K562 (cell line): ENCODE measurements around the gene TEX14. TPM values are rescaled to one million over a fixed set of nuclear protein-coding genes. Genes with fewer than 3 reads are reported as not detected.

Source experiments
- CBX3 ChIP-seq, 2 experiments: IDR thresholded peaks; 1 replicate in 1 of 2; 2 replicates in 1 of 2; pipeline ENCODE4 v1.6.1; 2012; ENCODE audit warnings: inconsistent platforms in 2 of 2, low read length in 2 of 2, borderline replicate concordance in 1 of 2, control low read depth in 1 of 2
- DMBX1 ChIP-seq: fragments of 250-450 bp; sonication (Bioruptor Pico); IDR thresholded peaks from 2 replicates; pipeline ENCODE4 v1.8.0; 2022; ENCODE audit warnings: inconsistent platforms, mild to moderate bottlenecking, moderate library complexity, borderline replicate concordance
- HIVEP1 ChIP-seq: fragments of 250-450 bp; sonication (Bioruptor Pico); IDR thresholded peaks from 2 replicates; pipeline ENCODE4 v1.4.0; 2020; ENCODE audit warnings: mild to moderate bottlenecking
- KAT7 ChIP-seq: sonication (generic); formaldehyde crosslinking; IDR thresholded peaks from 2 replicates; pipeline ENCODE4 v1.8.0; 2022; ENCODE audit warnings: missing genetic modification reagents, mild to moderate bottlenecking, borderline replicate concordance
- NFXL1 ChIP-seq: fragments of 450-650 bp; formaldehyde crosslinking; IDR thresholded peaks from 2 replicates; pipeline ENCODE4 v1.4.0; 2021; ENCODE audit warnings: mild to moderate bottlenecking
- PHF21A ChIP-seq: fragments of 450-650 bp; IDR thresholded peaks from 2 replicates; pipeline ENCODE4 v1.6.1; 2017; ENCODE audit warnings: low read depth, borderline replicate concordance
- POLR2AphosphoS2 ChIP-seq: IDR thresholded peaks from 2 replicates; pipeline ENCODE4 v1.6.1; 2012; ENCODE audit warnings: low read length, improper control_type of control experiment
- POLR2AphosphoS5 ChIP-seq: IDR thresholded peaks from 2 replicates; pipeline ENCODE4 v1.6.1; 2011; ENCODE audit warnings: mild to moderate bottlenecking, low read depth, low read length, moderate library complexity; ENCODE audit not compliant: control insufficient read depth, insufficient read depth
- RFX5 ChIP-seq: IDR thresholded peaks from 2 replicates; pipeline ENCODE4 v1.6.1; 2011; ENCODE audit warnings: low read depth, mild to moderate bottlenecking, improper control_type of control experiment, low read length
- TEAD4 ChIP-seq, 2 experiments: sonication (generic) in 1 of 2; formaldehyde crosslinking in 1 of 2; IDR thresholded peaks; 2 replicates each; pipeline versions ENCODE4 v1.6.1 to v1.8.0; 2012 to 2022; ENCODE audit warnings: borderline replicate concordance in 1 of 2, inconsistent platforms in 1 of 2, low read length in 1 of 2, mild to moderate bottlenecking in 1 of 2, missing genetic modification reagents in 1 of 2
- TFAP4 ChIP-seq: sonication (generic); formaldehyde crosslinking; IDR thresholded peaks from 2 replicates; pipeline ENCODE4 v1.8.0; 2022; ENCODE audit warnings: missing genetic modification reagents, mild to moderate bottlenecking, moderate library complexity, borderline replicate concordance
- USF2 ChIP-seq: sonication (generic); formaldehyde crosslinking; IDR thresholded peaks from 2 replicates; pipeline ENCODE4 v1.5.0; 2020; ENCODE audit warnings: missing genetic modification reagents
- ZBTB12 ChIP-seq: fragments of 250-450 bp; sonication (Bioruptor Pico); IDR thresholded peaks from 2 replicates; pipeline ENCODE4 v1.4.0; 2020
- ZFPM2 ChIP-seq: fragments of 250-450 bp; sonication (Bioruptor Pico); IDR thresholded peaks from 2 replicates; pipeline ENCODE4 v1.5.1; 2022; ENCODE audit warnings: mild to moderate bottlenecking
- ZNF175 ChIP-seq: fragments of 200-800 bp; sonication (Bioruptor generic); IDR thresholded peaks from 2 replicates; pipeline ENCODE4 v1.6.1; 2016; ENCODE audit warnings: low read depth, mild to moderate bottlenecking, missing genetic modification characterization, missing compliant biosample characterization
- ZNF277 ChIP-seq: fragments of 250-450 bp; sonication (Bioruptor Pico); IDR thresholded peaks from 2 replicates; pipeline ENCODE4 v1.8.0; 2022; ENCODE audit warnings: inconsistent platforms, mild to moderate bottlenecking, moderate library complexity, borderline replicate concordance
- ZNF3 ChIP-seq: fragments of 250-450 bp; sonication (Bioruptor Pico); IDR thresholded peaks from 2 replicates; pipeline ENCODE4 v1.5.0; 2021; ENCODE audit warnings: mild to moderate bottlenecking, moderate library complexity
- ZNF41 ChIP-seq: fragments of 250-450 bp; sonication (Bioruptor Pico); conservative IDR thresholded peaks from 2 replicates; pipeline ENCODE4 v1.4.0; 2020; ENCODE audit warnings: mild to moderate bottlenecking
- ZNF444 ChIP-seq: fragments of 250-450 bp; sonication (Bioruptor Pico); IDR thresholded peaks from 2 replicates; pipeline ENCODE4 v1.4.0; 2020; ENCODE audit warnings: mild to moderate bottlenecking, moderate library complexity
- ZNF668 ChIP-seq: fragments of 250-450 bp; sonication (Bioruptor Pico); IDR thresholded peaks from 2 replicates; pipeline ENCODE4 v1.8.0; 2022; ENCODE audit warnings: mild to moderate bottlenecking, inconsistent platforms
- ZNF707 ChIP-seq: fragments of 250-450 bp; sonication (Bioruptor Pico); conservative IDR thresholded peaks from 2 replicates; pipeline ENCODE4 v1.8.0; 2022; ENCODE audit warnings: inconsistent platforms, mild to moderate bottlenecking, moderate library complexity
- polyA plus RNA-seq, 8 experiments: library from polyadenylated mRNA; depleted of rRNA in 4 of 8; stranded (reverse) in 5 of 8; unstranded in 3 of 8; fragments of >200 nt; fragmentation: Nextera tagmentation in 2 of 8; fragmentation: Illumina TruSeq in 1 of 8; extraction: Ambion mirVana in 2 of 8; extraction: Trizol in 1 of 8; gene quantifications; 2 replicates each; pipeline versions ENCODE4 v1.2.1 to v1.2.3, GENCODE V29; 2011 to 2014; ENCODE audit warnings: inconsistent platforms in 1 of 8, missing spikeins in 1 of 8
- total RNA-seq, 7 experiments: library from RNA; depleted of rRNA in 6 of 7; stranded (reverse); fragments of >200 nt in 6 of 7; fragmentation: Illumina TruSeq in 2 of 7; extraction: Trizol in 2 of 7; gene quantifications; 2 replicates each; pipeline versions ENCODE4 v1.2.1 to v1.2.3, GENCODE V29; 2011 to 2021; ENCODE audit warnings: low replicate concordance in 1 of 7

The TEX14 gene
- total and polyA plus RNA-seq, 9 of the 15 experiments (the other 6 are each of a cell fraction or from before 2014, with no cell fraction given), result 0.05 to 0.12 (median 0.09) TPM; not detected in 1

GRCh38 chr17:58631523-58632323, 60.1 kb downstream of the TEX14 start (continued):
- TF ChIP-seq ZBTB12 (CRISPR knock-in tag) (peak; percentile 94), ZNF444 (CRISPR knock-in tag) (peak; percentile 95), TFAP4 (no peak; the same call in none of the 2 replicates), NFXL1 (CRISPR knock-in tag) (peak; percentile 98), CBX3 (IDR thresholded peaks at IDR 0.05; ENCODE audit: borderline replicate concordance in 1 of 2, low read length in 2 of 2) (peak in 1 of 2 experiments; percentile 91; a peak in 2 of 3 replicates), USF2 (CRISPR knock-in tag) (no peak), ZNF707 (CRISPR knock-in tag) (peak; percentile 55; the same call in 1 of the 2 replicates), POLR2AphosphoS2 (peak; percentile 100), ZNF668 (peak; percentile 72; the same call in 1 of the 2 replicates), ZFPM2 (CRISPR knock-in tag) (peak; percentile 98), POLR2AphosphoS5 (peak; percentile 100), RFX5 (no peak; the same call in 1 of the 2 replicates), DMBX1 (0 out of 2 replicates have a peak, but pooled peaks have one; percentile 25), ZNF41 (CRISPR knock-in tag) (peak; percentile 92), TEAD4 (IDR thresholded peaks at IDR 0.05; ENCODE audit: low read length) (peak; percentile 98), TEAD4 (CRISPR knock-in tag; IDR thresholded peaks at IDR 0.05; ENCODE audit: borderline replicate concordance) (no peak), PHF21A (peak; percentile 94), ZNF277 (CRISPR knock-in tag) (no peak), KAT7 (CRISPR knock-in tag) (peak; percentile 93; the same call in 1 of the 2 replicates), ZNF3 (CRISPR knock-in tag) (peak; percentile 97), ZNF175 (CRISPR knock-in tag) (peak; percentile 40; the same call in 1 of the 2 replicates), HIVEP1 (no peak)
